ENCODE data around the gene BRCA2. TPM values are rescaled to one million over a fixed set of nuclear protein-coding genes. Genes with fewer than 3 reads are reported as not detected.

The BRCA2 gene
- total RNA-seq, result 3.9 TPM

GRCh38 chr13:32315238-32316027 is at the start of gene BRCA2, which contains the start of gene ZAR1L:
Gene BRCA2, plus strand, starts transcription at chr13:32315508. Its CDS starts 953 bp downstream, at chr13:32316461.
Gene ZAR1L, minus strand, starts transcription at chr13:32315363. Its CDS starts 3,438 bp downstream, at chr13:32311925.
- peak in 1 of 3 experiments; percentile 16 for TF ChIP-seq CTCF (IDR thresholded peaks at IDR 0.05)
- peak; percentile 63 to 92 for TF ChIP-seq POLR2AphosphoS5 (IDR thresholded peaks at IDR 0.05; ENCODE audit: insufficient read depth in 1 of 2, low read depth in 1 of 2)
- peak in 1 of 2 donors; percentile 32 for TF ChIP-seq POLR2A (IDR thresholded peaks at IDR 0.05)
- intact Hi-C loops (cut with DNase I), result loop anchor here (10.0 kb wide), 1 partner anchor 411 kb away; no protein-coding TSS in a partner anchor

GRCh38 chr13:32265726-32266125 is 49.6 kb upstream of the BRCA2 start:
- H3K4me3 ChIP-seq, result no peak overlapping the region
- H3K27me3 ChIP-seq, result no peaks in the 10 kb centered on the region
- intact Hi-C loops (cut with DNase I), result no loop called here
- TF ChIP-seq POLR2A (IDR thresholded peaks at IDR 0.05), result no peak
- TF ChIP-seq CTCF (IDR thresholded peaks at IDR 0.05), result no peak
- TF ChIP-seq POLR2AphosphoS5 (IDR thresholded peaks at IDR 0.05; ENCODE audit: insufficient read depth in 1 of 2, low read depth in 1 of 2), result no peak
- peaks cover 16% of the 10 kb centered on the region for H3K4me1 ChIP-seq
- DNase-seq (ENCODE audit: extremely low spot score in 2 of 2), result no peak
- H3K9me3 ChIP-seq, result no peaks in the 10 kb centered on the region
- H3K36me3 ChIP-seq, result peaks cover 0 to 24% of the 10 kb centered on the region in 2 donors
- H3K27ac ChIP-seq, result no peak overlapping the region

More at GRCh38 chr13:32315238-32316027, at the start of gene BRCA2, which contains the start of gene ZAR1L:
- Histone ChIP-seq H3K27me3 (no peaks in the 10 kb centered on the region), H3K4me1 (peaks cover 6% of the 10 kb centered on the region), H3K4me3 (peak within 1 kb of the TSS; percentile 59 to 92), H3K9me3 (no peaks in the 10 kb centered on the region), H3K36me3 (no peaks in the 10 kb centered on the region), H3K27ac (peak within 1 kb of the TSS; percentile 95)
- peak in 1 of 2 donors; percentile 93 for DNase-seq (ENCODE audit: extremely low spot score in 2 of 2)

GRCh38 chr13:32266130-32266529 is 49.2 kb upstream of the BRCA2 start:
- no peak for DNase-seq (ENCODE audit: extremely low spot score in 2 of 2)
- H3K4me3 ChIP-seq, result no peak overlapping the region
- intact Hi-C loops (cut with DNase I), result no loop called here
- peaks cover 0 to 24% of the 10 kb centered on the region in 2 donors for H3K36me3 ChIP-seq
- H3K9me3 ChIP-seq, result no peaks in the 10 kb centered on the region
- H3K27ac ChIP-seq, result no peak overlapping the region
- TF ChIP-seq POLR2AphosphoS5 (IDR thresholded peaks at IDR 0.05; ENCODE audit: insufficient read depth in 1 of 2, low read depth in 1 of 2), result no peak
- no peak for TF ChIP-seq CTCF (IDR thresholded peaks at IDR 0.05)
- TF ChIP-seq POLR2A (IDR thresholded peaks at IDR 0.05), result no peak
- peaks cover 12% of the 10 kb centered on the region for H3K4me1 ChIP-seq
- H3K27me3 ChIP-seq, result no peaks in the 10 kb centered on the region

GRCh38 chr13:32267836-32268439 is 47.4 kb upstream of the BRCA2 start:
- intact Hi-C loops (cut with DNase I), result no loop called here
- H3K27me3 ChIP-seq, result no peaks in the 10 kb centered on the region
- H3K27ac ChIP-seq, result no peak overlapping the region
- H3K9me3 ChIP-seq, result no peaks in the 10 kb centered on the region
- no peak overlapping the region for H3K4me3 ChIP-seq
- no peaks in the 10 kb centered on the region for H3K4me1 ChIP-seq
- peaks cover 0 to 24% of the 10 kb centered on the region in 2 donors for H3K36me3 ChIP-seq
- DNase-seq (ENCODE audit: extremely low spot score in 2 of 2), result no peak
- TF ChIP-seq POLR2AphosphoS5 (IDR thresholded peaks at IDR 0.05; ENCODE audit: insufficient read depth in 1 of 2, low read depth in 1 of 2) (no peak), CTCF (IDR thresholded peaks at IDR 0.05) (no peak), POLR2A (IDR thresholded peaks at IDR 0.05) (no peak)

Measured in vagina (tissue), 2 donors.